Right lobe of liver (tissue), 6 donors: ENCODE data around the gene NAV2. TPM values are rescaled to one million over a fixed set of nuclear protein-coding genes. Genes with fewer than 3 reads are reported as not detected.

Experiments
- ATAC-seq, 4 donors: fragments of 200-7000 bp; cut with Tn5 transposase; one replicate each; pipeline ENCODE4 v1.9.1; 2020; ENCODE audit warnings: mild to moderate bottlenecking in 4 of 4, moderate library complexity in 4 of 4
- DNase-seq, 3 donors: peaks; one replicate each; pipeline ENCODE4 v3.0.0-alpha.2; 2020
- H3K27ac ChIP-seq, 3 donors: fragments of 200-600 bp; one replicate each; pipeline ENCODE4 v1.8.0; 2022
- H3K27me3 ChIP-seq, 2 donors: fragments of 200-600 bp; one replicate each; pipeline ENCODE4 v1.8.0; 2022
- H3K36me3 ChIP-seq, 4 donors: fragments of 200-600 bp; sonication (generic) in 1 of 4; one replicate each; pipeline versions ENCODE4 v1.5.1 to v1.8.0; 2017 to 2022; ENCODE audit warnings: control low read depth in 1 of 4
- H3K4me1 ChIP-seq, 4 donors: fragments of 200-600 bp; sonication (generic) in 1 of 4; one replicate each; pipeline versions ENCODE4 v1.5.1 to v1.8.0; 2017 to 2022; ENCODE audit warnings: control low read depth in 1 of 4
- H3K4me3 ChIP-seq, 3 donors: fragments of 200-600 bp; one replicate each; pipeline ENCODE4 v1.8.0; 2022
- H3K9me3 ChIP-seq, 4 donors: fragments of 200-600 bp; sonication (generic) in 1 of 4; one replicate each; pipeline versions ENCODE4 v1.5.1 to v1.8.0; 2017 to 2022; ENCODE audit warnings: control low read depth in 1 of 4
- POLR2A ChIP-seq: fragments of 450-650 bp; IDR thresholded peaks from one replicate; pipeline ENCODE4 v1.6.1; 2017; ENCODE audit warnings: antibody characterized with exemption, mild to moderate bottlenecking
- WGBS: methylation state at CpG from one replicate; pipeline ENCODE4 v1.1.6; 2018; ENCODE audit warnings: low coverage, low lambda C conversion rate; ENCODE audit not compliant: insufficient coverage; ENCODE audit errors: missing lambda C conversion rate; 5-methylcytosine and 5-hydroxymethylcytosine counted together
- intact Hi-C, 2 donors: fragments of 100-400 bp; cut with DNase I; formaldehyde crosslinking; loops; one replicate each; pipeline versions ENCODE4 v1.11.2 to v1.14.1; 2022
- total RNA-seq, 6 experiments: library from RNA; depleted of rRNA in 2 of 6; stranded (reverse); fragments of >200 nt in 2 of 6; fragmentation: NEBNext Ultra II Directional in 3 of 6; extraction: Animal tissue kit (Norgen Biotek cat#: 25700) in 3 of 6; gene quantifications; one replicate each; pipeline versions ENCODE4 v1.1.0 to v1.2.4, GENCODE V29; 2016 to 2023
- TF ChIP-seq, protein P1 (sequence below), 4 donors: fragments of 200-600 bp in 3 of 4; fragments of 450-650 bp in 1 of 4; IDR thresholded peaks; one replicate each; pipeline versions ENCODE4 v1.5.1 to v1.8.0; 2016 to 2022; ENCODE audit warnings: antibody characterized with exemption in 4 of 4, mild to moderate bottlenecking in 2 of 4
- donor health status: DM: no; HTN: yes; CAD: no.
- donor health status: DM: no; HTN: no; CAD: no.
- donor health status: DM: no; HTN: no; CAD: no.
- donor health status: DM: no; HTN: yes; CAD: no.
- donor health status: DM: no; HTN: yes; CAD: no.

NAV2 gene
- total RNA-seq, 6 experiments from 2014 or later, result 15.5 to 69.2 (median 37.1) TPM

- ATAC-seq, result no peak
- no peak overlapping the region for H3K4me3 ChIP-seq
- H3K36me3 ChIP-seq, result no peaks in the 10 kb centered on the region
- no peaks in the 10 kb centered on the region for H3K27me3 ChIP-seq
- no peak overlapping the region for H3K27ac ChIP-seq
- no peaks in the 10 kb centered on the region for H3K4me1 ChIP-seq
- no peak for DNase-seq
- H3K9me3 ChIP-seq, result no peaks in the 10 kb centered on the region
- WGBS, result 67% methylated on average over 3 of the region's 4 CpGs
- TF ChIP-seq, protein P1, sequence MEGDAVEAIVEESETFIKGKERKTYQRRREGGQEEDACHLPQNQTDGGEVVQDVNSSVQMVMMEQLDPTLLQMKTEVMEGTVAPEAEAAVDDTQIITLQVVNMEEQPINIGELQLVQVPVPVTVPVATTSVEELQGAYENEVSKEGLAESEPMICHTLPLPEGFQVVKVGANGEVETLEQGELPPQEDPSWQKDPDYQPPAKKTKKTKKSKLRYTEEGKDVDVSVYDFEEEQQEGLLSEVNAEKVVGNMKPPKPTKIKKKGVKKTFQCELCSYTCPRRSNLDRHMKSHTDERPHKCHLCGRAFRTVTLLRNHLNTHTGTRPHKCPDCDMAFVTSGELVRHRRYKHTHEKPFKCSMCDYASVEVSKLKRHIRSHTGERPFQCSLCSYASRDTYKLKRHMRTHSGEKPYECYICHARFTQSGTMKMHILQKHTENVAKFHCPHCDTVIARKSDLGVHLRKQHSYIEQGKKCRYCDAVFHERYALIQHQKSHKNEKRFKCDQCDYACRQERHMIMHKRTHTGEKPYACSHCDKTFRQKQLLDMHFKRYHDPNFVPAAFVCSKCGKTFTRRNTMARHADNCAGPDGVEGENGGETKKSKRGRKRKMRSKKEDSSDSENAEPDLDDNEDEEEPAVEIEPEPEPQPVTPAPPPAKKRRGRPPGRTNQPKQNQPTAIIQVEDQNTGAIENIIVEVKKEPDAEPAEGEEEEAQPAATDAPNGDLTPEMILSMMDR (IDR thresholded peaks at IDR 0.05), result no peak
- TF ChIP-seq POLR2A, result no peak
- intact Hi-C loops, result no loop called here
Observed at GRCh38 chr11:19966441-19966840, 253.8 kb downstream of the NAV2 start.

DNA sequence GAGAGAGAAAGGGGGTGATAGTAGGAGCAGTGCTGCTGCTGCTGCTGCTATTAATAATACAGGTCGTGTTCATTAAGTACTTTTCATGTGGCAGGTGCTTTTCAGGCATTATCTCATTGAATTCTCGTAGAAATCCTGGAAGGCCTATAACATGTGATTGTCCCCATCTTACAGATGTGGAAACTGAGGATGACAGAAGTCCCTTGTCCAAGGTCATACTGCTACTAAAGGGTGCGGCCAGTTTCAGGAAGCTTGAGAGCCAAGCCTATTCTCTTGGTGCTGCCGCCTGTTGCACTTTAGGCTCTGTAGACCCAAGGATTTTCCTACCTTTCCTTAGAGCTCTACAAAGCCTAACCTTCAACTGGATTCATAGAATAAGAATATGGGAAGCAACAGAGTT, 254.3 kb downstream of the NAV2 start:
- Histone ChIP-seq H3K27me3 (no peaks in the 10 kb centered on the region), H3K9me3 (no peaks in the 10 kb centered on the region), H3K4me1 (no peaks in the 10 kb centered on the region), H3K36me3 (no peaks in the 10 kb centered on the region), H3K27ac (no peak overlapping the region), H3K4me3 (no peak overlapping the region)
- intact Hi-C loops, result no loop called here
- DNase-seq (no peak), ATAC-seq (no peak)
- 96% methylated on average over 4 of the region's 4 CpGs for WGBS
- TF ChIP-seq, protein P1 (IDR thresholded peaks at IDR 0.05), result no peak
- no peak for TF ChIP-seq POLR2A

GRCh38 chr11:19967787-19968186, 255.2 kb downstream of the NAV2 start:
- DNase-seq, result no peak
- no peak overlapping the region for H3K4me3 ChIP-seq
- intact Hi-C loops, result no loop called here
- 36% methylated on average over 2 of the region's 2 CpGs for WGBS
- H3K9me3 ChIP-seq, result no peaks in the 10 kb centered on the region
- no peaks in the 10 kb centered on the region for H3K4me1 ChIP-seq
- no peaks in the 10 kb centered on the region for H3K36me3 ChIP-seq
- TF ChIP-seq, protein P1 (IDR thresholded peaks at IDR 0.05), result no peak
- no peak for TF ChIP-seq POLR2A
- no peak overlapping the region for H3K27ac ChIP-seq
- H3K27me3 ChIP-seq, result no peaks in the 10 kb centered on the region
- ATAC-seq, result peak; percentile 43 to 74 (median 52)

DNA sequence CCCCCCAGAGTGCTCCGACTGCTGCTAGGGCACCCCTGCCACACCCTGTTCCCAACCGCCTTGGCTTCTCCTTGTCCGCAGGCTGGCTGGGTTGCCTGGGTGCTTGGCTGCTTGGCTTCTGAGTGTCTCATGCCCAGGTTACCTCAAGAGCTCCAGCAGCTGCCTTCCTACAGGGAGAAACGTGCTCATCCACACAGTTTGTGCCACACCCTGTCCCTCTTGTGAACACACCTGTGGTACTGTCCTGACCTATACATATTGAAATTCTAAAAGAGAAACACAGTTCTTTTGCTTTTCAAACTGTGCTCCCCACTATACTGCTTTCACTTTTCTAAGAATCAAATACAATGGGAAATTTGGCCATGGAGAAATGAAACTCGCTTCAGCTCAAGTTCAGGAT, 256.2 kb downstream of the NAV2 start:
- H3K27me3 ChIP-seq, result no peaks in the 10 kb centered on the region
- H3K4me3 ChIP-seq, result no peak overlapping the region
- no peak overlapping the region for H3K27ac ChIP-seq
- no peaks in the 10 kb centered on the region for H3K36me3 ChIP-seq
- DNase-seq (no peak), ATAC-seq (no peak)
- 92% methylated on average over 2 of the region's 5 CpGs for WGBS
- intact Hi-C loops, result no loop called here
- TF ChIP-seq, protein P1 (IDR thresholded peaks at IDR 0.05), result no peak
- no peak for TF ChIP-seq POLR2A
- H3K4me1 ChIP-seq, result no peaks in the 10 kb centered on the region
- no peaks in the 10 kb centered on the region for H3K9me3 ChIP-seq

DNA sequence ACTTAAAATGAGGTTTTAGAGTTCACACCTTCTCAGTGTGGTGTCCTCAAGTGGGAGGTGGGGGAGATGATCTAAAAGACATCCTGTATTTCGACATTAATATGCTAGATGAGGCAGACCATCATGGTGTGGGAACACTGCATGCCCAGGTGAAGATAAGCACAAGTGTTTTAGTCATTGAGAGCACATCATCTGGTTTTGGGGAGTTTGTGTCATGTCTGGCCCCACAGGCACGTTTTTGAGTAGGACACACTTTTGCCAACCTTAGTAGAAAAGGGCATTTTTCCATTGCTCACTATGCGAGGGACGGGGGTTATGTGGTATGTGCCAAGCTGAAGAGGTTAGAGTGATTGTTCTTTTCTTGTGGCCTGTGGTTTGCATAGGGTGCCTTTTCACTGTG, 258.3 kb downstream of the NAV2 start:
- H3K4me1 ChIP-seq, result peaks cover 0 to 2% (median under 1%) of the 10 kb centered on the region in 4 donors
- no peak for DNase-seq
- no peak overlapping the region for H3K4me3 ChIP-seq
- no peak for TF ChIP-seq POLR2A
- TF ChIP-seq, protein P1 (IDR thresholded peaks at IDR 0.05), result no peak
- no peaks in the 10 kb centered on the region for H3K9me3 ChIP-seq
- intact Hi-C loops, result no loop called here
- 56% methylated on average over 2 of the region's 4 CpGs for WGBS
- H3K27me3 ChIP-seq, result no peaks in the 10 kb centered on the region
- no peaks in the 10 kb centered on the region for H3K36me3 ChIP-seq
- no peak overlapping the region for H3K27ac ChIP-seq
- ATAC-seq, result no peak
